Measurements from ENCODE around the gene FOXRED2.
"Not testable (repeated sequence)": the region's sequence is repeated elsewhere in the genome, so short reads cannot be mapped to it uniquely, and the experiment has no call there.

The FOXRED2 gene

DNA sequence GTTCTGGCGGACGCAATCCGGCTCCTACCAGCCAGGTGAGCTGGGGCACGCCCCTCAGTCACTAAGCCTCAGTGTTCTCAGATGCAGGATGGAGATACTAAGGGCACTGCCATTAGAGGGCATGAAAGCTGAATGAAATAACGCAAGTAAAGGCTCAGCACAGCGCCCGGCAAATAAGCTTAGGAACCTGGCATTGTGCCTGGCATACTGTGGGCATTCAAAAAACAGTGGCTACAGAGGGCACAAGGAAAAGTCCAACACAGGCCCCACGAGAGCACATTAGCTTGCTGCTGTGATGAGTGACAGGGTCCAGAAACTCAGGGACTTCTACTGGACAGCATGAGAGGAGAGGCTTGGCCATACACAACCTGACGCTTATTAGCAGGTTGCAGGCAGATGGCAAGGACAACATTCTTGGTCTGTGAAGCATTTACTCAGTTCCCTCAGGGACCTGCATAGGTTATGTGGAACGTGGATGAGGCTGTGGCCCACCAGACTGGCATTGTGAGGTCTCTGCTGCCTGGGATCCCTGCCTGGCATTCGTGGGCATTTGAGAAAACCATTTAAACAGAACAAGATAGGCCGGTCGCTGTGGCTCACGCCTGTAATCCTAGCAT is 37.6 kb downstream of the FOXRED2 start:
- DNase-seq (ENCODE audit: low spot score): no peak

- DNase-seq (ENCODE audit: low spot score): peak; percentile 60
These were observed 38.9 kb downstream of the FOXRED2 start for GRCh38 chr22:36467946-36468345.

DNA sequence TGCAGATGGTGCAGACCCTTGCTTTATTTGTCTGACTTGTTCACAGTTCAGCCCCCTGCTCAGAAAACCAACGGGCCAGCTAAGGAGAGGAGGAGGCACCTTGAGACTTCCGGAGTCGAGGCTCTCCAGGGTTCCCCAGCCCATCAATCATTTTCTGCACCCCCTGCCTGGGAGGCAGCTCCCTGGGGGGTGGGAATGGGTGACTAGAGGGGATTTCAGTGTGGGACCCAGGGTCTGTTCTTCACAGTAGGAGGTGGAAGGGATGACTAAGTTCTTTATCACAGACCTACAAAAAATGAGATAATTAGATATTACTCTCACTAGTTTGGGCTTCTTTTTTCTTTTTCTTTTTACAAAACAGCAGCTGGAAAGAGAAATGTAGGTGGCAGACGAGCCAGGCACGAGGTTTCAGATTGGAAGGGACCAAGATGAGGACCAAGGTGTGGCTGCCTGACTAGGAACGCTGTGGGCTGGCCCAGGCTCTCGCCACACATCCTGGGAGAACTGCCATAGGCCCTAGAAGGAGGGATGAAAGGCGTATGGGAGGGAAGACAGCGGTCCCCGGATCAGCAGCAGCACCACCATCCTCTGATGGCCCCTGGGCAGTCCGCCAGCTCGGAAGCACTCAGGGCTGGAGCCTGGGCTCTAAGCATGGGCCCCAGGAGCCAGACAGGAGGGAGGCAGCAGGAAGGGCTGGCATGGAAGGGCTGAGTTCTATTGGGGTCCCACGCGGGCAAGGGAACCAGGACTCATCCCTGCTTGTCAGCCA is 39.6 kb downstream of the FOXRED2 start:
- no peak for DNase-seq (ENCODE audit: low spot score)

DNA sequence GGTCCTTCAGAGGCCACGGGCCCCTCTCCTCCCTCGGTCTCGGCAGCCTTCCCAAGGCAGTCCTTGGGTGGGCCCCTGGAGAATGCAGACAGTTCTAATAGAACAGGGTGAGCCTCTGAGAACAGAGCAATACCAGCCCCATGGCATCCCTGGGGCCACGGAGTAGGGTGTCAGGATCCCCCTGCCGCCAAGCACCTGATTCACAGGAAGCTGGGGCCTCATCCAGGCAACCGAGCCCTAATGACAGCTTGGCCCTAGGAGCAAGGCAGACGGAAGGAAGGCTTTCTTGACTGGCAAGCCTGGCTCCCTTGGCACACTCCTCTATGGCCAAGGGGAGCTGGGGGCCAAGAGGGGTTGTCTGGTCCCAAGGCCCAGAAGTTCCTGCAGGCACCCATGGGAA is 40.6 kb downstream of the FOXRED2 start:
- DNase-seq (ENCODE audit: low spot score): no peak

GRCh38 chr22:36465232-36466021 is 41.4 kb downstream of the FOXRED2 start:
- DNase-seq (ENCODE audit: low spot score): peak; percentile 62

- no peak for DNase-seq (ENCODE audit: low spot score)
These were observed 42.1 kb downstream of the FOXRED2 start for GRCh38 chr22:36464715-36465231.

GRCh38 chr22:36463783-36464184 is 43.1 kb downstream of the FOXRED2 start:
- no peak for DNase-seq (ENCODE audit: low spot score)

DNA sequence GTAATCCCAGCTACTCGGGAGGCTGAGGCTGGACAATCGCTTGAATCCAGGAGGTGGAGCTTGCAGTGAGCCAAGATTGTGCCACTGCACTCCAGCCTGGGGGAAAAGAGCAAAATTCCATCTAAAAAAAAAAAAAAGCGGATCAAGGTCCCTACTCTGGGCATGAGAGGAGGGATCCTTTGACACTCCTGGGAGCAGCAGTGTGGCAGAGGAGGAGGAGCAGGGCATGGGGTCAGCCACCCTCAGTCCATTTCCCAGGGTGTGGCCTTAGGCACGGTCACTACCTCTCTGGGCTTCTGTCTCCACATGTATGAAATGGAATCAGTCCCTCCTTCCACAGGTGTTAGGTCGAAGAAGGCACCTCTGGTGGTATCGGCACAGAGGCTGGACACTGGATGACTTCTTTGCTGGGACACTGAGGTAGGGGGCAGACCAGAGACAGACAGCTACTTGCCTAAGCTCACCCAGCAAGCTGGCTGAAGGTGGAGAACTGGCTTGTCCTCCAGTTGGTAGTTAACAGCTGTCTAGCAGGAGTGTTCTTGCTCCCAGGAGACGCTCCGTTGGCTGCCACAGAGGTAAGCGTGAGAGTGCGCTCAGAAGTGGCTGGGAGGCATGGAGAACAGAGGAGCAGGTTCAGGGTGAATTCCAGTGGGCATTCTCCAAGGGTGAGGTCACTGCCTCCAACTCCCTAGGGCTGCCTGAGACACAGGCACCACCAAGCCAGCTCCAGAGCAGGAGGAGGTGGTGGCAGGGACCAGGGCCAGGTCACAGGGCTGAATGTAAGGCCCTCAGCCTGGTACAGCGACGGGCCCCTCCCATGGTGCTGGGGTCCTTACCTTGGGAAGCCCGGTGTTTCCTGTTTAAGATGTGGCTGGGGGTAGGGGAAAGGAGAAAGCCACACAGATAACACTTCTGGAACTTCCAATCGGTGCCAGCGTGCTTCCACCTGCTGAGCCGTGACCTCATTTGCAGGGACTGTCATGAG is 44.9 kb downstream of the FOXRED2 start:
- DNase-seq (ENCODE audit: low spot score): no peak

GRCh38 chr22:36460202-36460601 is 46.6 kb downstream of the FOXRED2 start:
- DNase-seq (ENCODE audit: low spot score): no peak

- DNase-seq (ENCODE audit: low spot score): no peak
These were observed 49.0 kb downstream of the FOXRED2 start for GRCh38 chr22:36457688-36458450.

- DNase-seq (ENCODE audit: low spot score): no peak
These were observed 50.4 kb downstream of the FOXRED2 start for GRCh38 chr22:36456464-36456845.

DNA sequence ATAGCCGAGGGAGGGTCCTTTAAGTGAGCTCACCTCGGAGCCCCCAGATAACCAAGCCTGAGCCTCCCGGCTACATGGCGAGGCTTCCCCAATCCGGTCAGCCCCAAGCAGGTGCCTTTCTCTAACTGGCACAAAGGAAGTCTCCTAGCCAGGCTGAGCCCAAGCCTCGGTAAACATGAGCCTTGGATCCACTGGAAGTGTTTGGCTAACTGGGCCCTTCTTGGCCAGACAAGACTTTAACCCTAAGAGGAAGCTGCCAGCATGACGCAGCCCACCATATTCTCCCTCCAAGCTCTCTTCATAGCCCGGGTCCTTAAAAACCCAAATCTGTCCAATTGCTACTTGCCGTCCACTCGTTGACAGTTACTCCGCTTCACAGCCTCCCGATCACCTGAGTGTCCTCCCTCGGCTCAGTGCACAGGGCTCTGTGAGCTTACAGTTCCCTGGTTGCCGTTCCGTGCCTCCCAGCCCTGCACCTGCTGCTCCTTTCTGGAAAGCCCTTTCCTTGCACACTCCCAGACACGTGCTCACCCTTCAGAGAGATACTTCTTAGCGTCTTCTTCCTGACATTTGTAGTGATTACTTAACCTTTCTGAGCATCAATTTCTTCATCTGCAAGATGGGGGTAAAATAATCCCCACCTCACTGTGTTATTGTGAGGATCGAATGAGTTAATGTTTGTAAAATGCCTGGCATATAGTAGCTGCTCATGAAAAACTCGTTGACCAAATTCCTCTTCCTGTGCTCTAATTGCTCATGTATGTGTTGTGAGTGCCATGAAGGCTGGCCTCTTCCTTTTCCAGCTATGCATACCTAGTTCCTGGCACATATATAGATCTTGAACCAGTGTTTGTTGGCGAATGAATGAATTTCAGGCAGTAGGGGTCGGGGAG is 51.0 kb downstream of the FOXRED2 start:
- no peak for DNase-seq (ENCODE audit: low spot score)

- DNase-seq (ENCODE audit: low spot score): peak; percentile 87
These were observed 51.8 kb downstream of the FOXRED2 start for GRCh38 chr22:36454916-36455570.

DNA sequence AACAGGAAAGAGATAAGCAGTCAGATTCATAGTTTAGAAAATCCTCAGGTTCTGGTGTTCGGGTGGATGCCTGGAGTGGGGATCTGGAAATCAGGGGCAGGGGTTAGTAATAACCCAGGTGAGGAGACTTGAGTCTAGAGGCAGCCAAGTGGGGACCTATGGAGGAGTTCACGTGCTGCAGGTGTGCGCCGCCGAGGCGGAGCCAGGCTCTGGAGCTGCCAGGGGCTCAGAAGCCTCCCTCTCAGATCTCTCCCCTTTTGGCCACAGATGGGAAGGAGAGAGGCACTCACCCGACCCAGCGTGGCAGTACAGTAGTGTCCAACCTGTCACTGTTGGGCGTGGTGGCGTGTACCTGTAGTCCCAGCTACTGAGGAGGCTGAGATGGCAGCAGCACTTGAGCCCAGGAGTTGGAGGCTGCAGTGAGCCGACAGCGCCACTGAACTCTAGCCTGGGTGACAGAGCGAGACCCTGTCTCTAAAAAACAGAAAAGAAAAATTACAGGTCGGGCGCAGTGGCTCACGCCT is 52.9 kb downstream of the FOXRED2 start:
- DNase-seq (ENCODE audit: low spot score): no peak

- DNase-seq (ENCODE audit: low spot score): not testable (repeated sequence)
These were observed 53.7 kb downstream of the FOXRED2 start for GRCh38 chr22:36452978-36453607.

- no peak for DNase-seq (ENCODE audit: low spot score)
These were observed 54.4 kb downstream of the FOXRED2 start for GRCh38 chr22:36452250-36452977.

- DNase-seq (ENCODE audit: low spot score): not testable (repeated sequence)
These were observed 55.9 kb downstream of the FOXRED2 start for GRCh38 chr22:36450923-36451322.

Data from RKO (cell line).